Spleen (tissue), 11 donors: ENCODE results near the gene PCDH19. TPM values are rescaled to one million over a fixed set of nuclear protein-coding genes. Genes with fewer than 3 reads are reported as not detected.
A peak's percentile ranks its signal among the peaks of the same experiment; 100 is the strongest.

ENCODE experiments used
- DNase-seq: peaks from one replicate; pipeline ENCODE4 v3.0.0-alpha.2; 2020
- H3K27ac ChIP-seq, 8 donors: fragments of 200-600 bp; sonication (generic) in 7 of 8; 1 replicate in 4 of 8; 2 replicates in 4 of 8; pipeline versions ENCODE4 v1.5.0 to v1.8.0; 2016 to 2021; ENCODE audit warnings: inconsistent platforms in 4 of 8, mild to moderate bottlenecking in 4 of 8, moderate library complexity in 1 of 8
- H3K27me3 ChIP-seq, 7 donors: fragments of 200-600 bp; sonication (generic) in 6 of 7; replicated peaks in 1 of 7; 1 replicate in 4 of 7; 2 replicates in 3 of 7; pipeline versions ENCODE4 v1.5.0 to v1.8.0; 2016 to 2021; ENCODE audit warnings: inconsistent platforms in 3 of 7, mild to moderate bottlenecking in 1 of 7
- H3K36me3 ChIP-seq, 6 donors: fragments of 200-600 bp; sonication (generic) in 5 of 6; 1 replicate in 4 of 6; 2 replicates in 2 of 6; pipeline versions ENCODE4 v1.5.0 to v1.8.0; 2016 to 2021; ENCODE audit warnings: inconsistent platforms in 2 of 6
- H3K4me1 ChIP-seq, 6 donors: fragments of 200-600 bp; sonication (generic) in 5 of 6; 1 replicate in 3 of 6; 2 replicates in 3 of 6; pipeline versions ENCODE4 v1.5.0 to v1.8.0; 2016 to 2021; ENCODE audit warnings: inconsistent platforms in 3 of 6
- H3K4me3 ChIP-seq, 8 donors: fragments of 200-600 bp; sonication (generic) in 7 of 8; 1 replicate in 4 of 8; 2 replicates in 4 of 8; pipeline versions ENCODE4 v1.5.0 to v1.8.0; 2016 to 2021; ENCODE audit warnings: inconsistent platforms in 4 of 8, mild to moderate bottlenecking in 4 of 8, moderate library complexity in 2 of 8
- H3K9me3 ChIP-seq, 8 donors: fragments of 200-600 bp; sonication (generic) in 7 of 8; 1 replicate in 4 of 8; 2 replicates in 4 of 8; pipeline versions ENCODE4 v1.5.0 to v1.8.0; 2016 to 2021; ENCODE audit warnings: inconsistent platforms in 4 of 8
- POLR2A ChIP-seq, 3 donors: fragments of 450-650 bp; IDR thresholded peaks; one replicate each; pipeline ENCODE4 v1.5.1; 2017; ENCODE audit warnings: antibody characterized with exemption in 3 of 3, mild to moderate bottlenecking in 1 of 3
- POLR2AphosphoS5 ChIP-seq, 3 donors: sonication (generic); formaldehyde crosslinking; IDR thresholded peaks; one replicate each; pipeline ENCODE4 v1.5.1; 2017; ENCODE audit warnings: antibody characterized with exemption in 3 of 3
- WGBS, 5 donors: extraction: QIAGEN DNeasy Blood & Tissue Kit in 3 of 5; methylation state at CpG; one replicate each; pipeline versions ENCODE4 v1.1.5 to v1.1.7; 2013 to 2018; 5-methylcytosine and 5-hydroxymethylcytosine counted together
- intact Hi-C: fragments of 100-400 bp; cut with DNase I; formaldehyde crosslinking; loops from one replicate; pipeline ENCODE4 v1.15.0; 2023; ENCODE audit warnings: low total_unique reads
- polyA plus RNA-seq, 3 donors: library from polyadenylated mRNA; stranded (reverse); fragments of 200-250 nt; gene quantifications; one replicate each; pipeline ENCODE4 v1.2.1, GENCODE V29; 2013
- total RNA-seq, 7 donors: library from RNA; depleted of rRNA in 3 of 7; stranded (reverse); fragments of >200 nt in 3 of 7; fragmentation: NEBNext Ultra II Directional in 4 of 7; extraction: Animal tissue kit (Norgen Biotek cat#: 25700) in 4 of 7; gene quantifications; one replicate each; pipeline versions ENCODE4 v1.1.0 to v1.2.1, GENCODE V29; 2016 to 2021
- TF ChIP-seq, protein P1 (sequence below), 11 experiments: fragments of 200-600 bp in 7 of 11; fragments of 450-650 bp in 4 of 11; sonication (generic) in 4 of 11; IDR thresholded peaks in 8 of 11; conservative IDR thresholded peaks in 3 of 11; 1 replicate in 7 of 11; 2 replicates in 4 of 11; pipeline versions ENCODE4 v1.4.0 to v1.8.0; 2016 to 2021; ENCODE audit warnings: antibody characterized with exemption in 11 of 11, inconsistent platforms in 4 of 11, mild to moderate bottlenecking in 1 of 11
- donor health status: healthy with polysubstance abuse.
- donor health status: DM: no; HTN: no; CAD: no; lungs with moderate emphysema.
- donor health status: DM: no; HTN: no; CAD: no.
- donor health status: Bipolar disorder and iron deficiency.
- donor health status: healthy.
- donor health status: DM: no; HTN: no; CAD: no.
- donor health status: DM: yes; HTN: yes; CAD: no.

PCDH19 gene
- total and polyA plus RNA-seq, 10 donors = 0.02 to 0.34 (median 0.08) TPM

DNA sequence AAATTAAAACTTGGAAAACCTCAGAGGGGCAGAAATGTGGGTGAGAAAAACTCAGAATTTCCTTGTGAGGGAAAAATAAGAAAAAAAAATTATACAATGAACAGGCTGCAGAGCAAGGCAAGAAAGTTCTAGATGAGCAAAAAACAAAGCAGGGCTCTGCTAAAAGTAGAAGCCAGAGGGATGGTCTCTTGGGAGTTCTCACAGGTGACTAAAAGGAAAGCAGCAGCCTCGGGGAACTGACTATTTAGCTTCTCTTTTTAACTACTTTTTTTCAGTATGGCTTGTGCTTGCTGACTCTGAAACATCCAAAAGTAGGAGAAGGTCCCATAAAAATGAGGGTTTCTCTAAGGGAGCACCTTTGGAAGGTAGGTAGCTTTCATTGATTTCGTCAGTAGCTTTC, 36.4 kb downstream of the PCDH19 start:
- 29 to 55% (median 52%) methylated on average over 2 of the region's 2 CpGs for WGBS, 5 donors
- H3K27me3 ChIP-seq = peaks cover 0 to 4% (median 0%) of the 10 kb centered on the region in 7 donors
- H3K36me3 ChIP-seq = no peaks in the 10 kb centered on the region
- no peaks in the 10 kb centered on the region for H3K9me3 ChIP-seq
- H3K27ac ChIP-seq = no peak overlapping the region
- H3K4me3 ChIP-seq = no peak overlapping the region
- DNase-seq = no peak
- H3K4me1 ChIP-seq = no peaks in the 10 kb centered on the region
- TF ChIP-seq, protein P1, sequence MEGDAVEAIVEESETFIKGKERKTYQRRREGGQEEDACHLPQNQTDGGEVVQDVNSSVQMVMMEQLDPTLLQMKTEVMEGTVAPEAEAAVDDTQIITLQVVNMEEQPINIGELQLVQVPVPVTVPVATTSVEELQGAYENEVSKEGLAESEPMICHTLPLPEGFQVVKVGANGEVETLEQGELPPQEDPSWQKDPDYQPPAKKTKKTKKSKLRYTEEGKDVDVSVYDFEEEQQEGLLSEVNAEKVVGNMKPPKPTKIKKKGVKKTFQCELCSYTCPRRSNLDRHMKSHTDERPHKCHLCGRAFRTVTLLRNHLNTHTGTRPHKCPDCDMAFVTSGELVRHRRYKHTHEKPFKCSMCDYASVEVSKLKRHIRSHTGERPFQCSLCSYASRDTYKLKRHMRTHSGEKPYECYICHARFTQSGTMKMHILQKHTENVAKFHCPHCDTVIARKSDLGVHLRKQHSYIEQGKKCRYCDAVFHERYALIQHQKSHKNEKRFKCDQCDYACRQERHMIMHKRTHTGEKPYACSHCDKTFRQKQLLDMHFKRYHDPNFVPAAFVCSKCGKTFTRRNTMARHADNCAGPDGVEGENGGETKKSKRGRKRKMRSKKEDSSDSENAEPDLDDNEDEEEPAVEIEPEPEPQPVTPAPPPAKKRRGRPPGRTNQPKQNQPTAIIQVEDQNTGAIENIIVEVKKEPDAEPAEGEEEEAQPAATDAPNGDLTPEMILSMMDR (IDR thresholded peaks at IDR 0.05 in 8 of 11, conservative IDR thresholded peaks at IDR 0.05 in 3 of 11) = no peak
- TF ChIP-seq POLR2A (IDR thresholded peaks at IDR 0.05) = no peak
- no peak for TF ChIP-seq POLR2AphosphoS5 (IDR thresholded peaks at IDR 0.05)
- intact Hi-C loops = no loop called here

DNA sequence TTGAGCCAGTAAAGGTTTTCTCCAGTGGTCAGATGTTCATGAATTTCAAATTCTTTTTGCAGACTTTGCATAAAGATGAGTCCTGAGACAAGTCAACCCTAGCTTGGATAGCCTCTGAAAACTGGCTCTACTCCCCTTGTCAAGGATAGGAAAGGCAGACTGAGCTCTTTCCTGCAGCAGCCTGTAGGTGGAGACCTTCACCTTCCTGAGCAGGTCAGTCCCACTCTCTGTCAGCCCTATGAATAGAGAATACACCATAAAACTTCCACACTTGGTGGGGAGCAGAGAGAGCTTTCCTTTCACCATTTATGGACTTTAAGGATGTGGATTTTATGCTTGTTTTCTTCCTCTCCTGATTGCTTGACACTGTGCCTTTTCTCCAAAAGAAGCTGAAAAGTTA, 41.9 kb downstream of the PCDH19 start:
- no peaks in the 10 kb centered on the region for H3K36me3 ChIP-seq
- no peak for DNase-seq
- no peaks in the 10 kb centered on the region for H3K4me1 ChIP-seq
- no peaks in the 10 kb centered on the region for H3K27me3 ChIP-seq
- intact Hi-C loops = no loop called here
- no peaks in the 10 kb centered on the region for H3K9me3 ChIP-seq
- no peak overlapping the region for H3K4me3 ChIP-seq
- no peak overlapping the region for H3K27ac ChIP-seq
- TF ChIP-seq POLR2A (IDR thresholded peaks at IDR 0.05) (no peak), POLR2AphosphoS5 (IDR thresholded peaks at IDR 0.05) (no peak)
- TF ChIP-seq, protein P1 (IDR thresholded peaks at IDR 0.05 in 8 of 11, conservative IDR thresholded peaks at IDR 0.05 in 3 of 11) = peak in 1 of 11 experiments; percentile 14

DNA sequence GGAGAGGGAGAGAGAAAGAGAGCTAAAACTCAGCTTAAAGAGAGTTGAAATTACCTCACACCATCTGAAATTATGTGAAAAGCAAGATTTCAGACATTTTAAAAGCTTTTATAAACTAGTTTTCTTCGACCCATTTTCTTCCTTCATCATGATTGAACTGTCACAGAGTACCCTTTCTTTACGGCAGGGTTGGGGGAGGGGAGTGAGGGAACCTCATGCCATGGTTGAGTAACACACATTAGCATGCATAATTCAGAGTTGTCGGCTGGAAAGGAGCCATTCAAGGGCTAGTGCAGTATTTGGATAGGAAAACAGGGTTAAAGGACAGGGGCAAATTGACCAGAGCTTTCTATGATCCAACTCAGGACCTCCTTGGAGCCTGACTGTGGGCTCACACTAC, 46.2 kb downstream of the PCDH19 start:
- no peaks in the 10 kb centered on the region for H3K4me1 ChIP-seq
- H3K27me3 ChIP-seq = no peaks in the 10 kb centered on the region
- H3K9me3 ChIP-seq = no peaks in the 10 kb centered on the region
- intact Hi-C loops = no loop called here
- WGBS, 5 donors = 31 to 55% (median 39%) methylated on average over 3 of the region's 3 CpGs
- no peak for DNase-seq
- TF ChIP-seq, protein P1 (IDR thresholded peaks at IDR 0.05 in 8 of 11, conservative IDR thresholded peaks at IDR 0.05 in 3 of 11) = no peak
- TF ChIP-seq POLR2AphosphoS5 (IDR thresholded peaks at IDR 0.05) (no peak), POLR2A (IDR thresholded peaks at IDR 0.05) (no peak)
- no peak overlapping the region for H3K4me3 ChIP-seq
- no peak overlapping the region for H3K27ac ChIP-seq
- no peaks in the 10 kb centered on the region for H3K36me3 ChIP-seq

DNA sequence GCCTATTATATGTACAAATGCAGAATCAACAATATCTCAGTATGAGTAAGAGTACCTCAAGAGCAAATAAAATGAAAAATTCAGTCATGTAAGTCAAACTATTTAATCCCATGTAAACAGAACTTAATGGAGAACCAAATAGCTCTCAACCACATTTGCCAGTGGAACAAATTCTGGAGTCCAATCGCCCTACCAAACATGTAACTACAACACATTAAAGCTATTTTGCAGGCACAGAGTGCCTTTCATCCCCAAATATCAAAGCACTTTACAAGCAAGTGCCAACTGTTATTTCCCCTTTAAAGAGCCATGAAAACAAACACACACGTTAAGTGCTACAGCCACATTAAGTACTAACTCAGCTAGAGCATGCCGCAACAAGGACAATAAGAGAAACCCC, 51.3 kb downstream of the PCDH19 start:
- Histone ChIP-seq H3K36me3 (no peaks in the 10 kb centered on the region), H3K9me3 (no peaks in the 10 kb centered on the region), H3K27ac (no peak overlapping the region), H3K4me3 (no peak overlapping the region), H3K27me3 (peaks cover 0 to 6% (median 0%) of the 10 kb centered on the region in 7 donors), H3K4me1 (no peaks in the 10 kb centered on the region)
- TF ChIP-seq, protein P1 (IDR thresholded peaks at IDR 0.05 in 8 of 11, conservative IDR thresholded peaks at IDR 0.05 in 3 of 11) = no peak
- no peak for TF ChIP-seq POLR2A (IDR thresholded peaks at IDR 0.05)
- TF ChIP-seq POLR2AphosphoS5 (IDR thresholded peaks at IDR 0.05) = no peak
- WGBS, 5 donors = 56 to 78% (median 67%) methylated on average over 3 of the region's 3 CpGs
- DNase-seq = no peak
- intact Hi-C loops = no loop called here
